ENCODE results near the gene CCDC77. TPM values are rescaled to one million over a fixed set of nuclear protein-coding genes. Genes with fewer than 3 reads are reported as not detected.
A peak's percentile ranks its signal among the peaks of the same experiment; 100 is the strongest.

CCDC77 gene
- polyA plus RNA-seq, 1 experiment = 7.0 TPM

DNA sequence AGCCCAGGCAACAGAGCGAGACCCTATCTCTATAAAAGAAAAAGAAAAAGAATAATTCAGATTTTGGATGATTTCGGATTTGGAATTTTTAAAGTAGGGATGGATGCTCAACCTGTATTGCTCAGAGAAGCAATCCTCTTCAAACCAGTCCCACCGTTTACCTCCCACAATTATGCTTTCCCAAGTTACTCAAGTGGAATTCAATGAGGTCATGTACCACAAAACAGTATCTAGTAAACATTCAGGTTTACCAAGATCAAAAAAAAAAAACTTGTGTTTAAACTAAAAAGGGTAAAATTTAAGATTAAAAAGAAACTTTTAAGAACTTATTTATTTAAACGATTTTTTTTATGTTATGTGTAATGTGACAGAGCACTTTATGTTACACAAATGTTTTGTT is 14.8 kb upstream of the CCDC77 start:
- CTCF ChIA-PET = no interaction called here
- Histone ChIP-seq H3K27me3 (ENCODE audit: control insufficient read depth, insufficient read depth, low read length) (no peaks in the 10 kb centered on the region), H3K36me3 (ENCODE audit: control insufficient read depth, insufficient read depth, low read length) (peaks cover 5% of the 10 kb centered on the region), H3K4me3 (ENCODE audit: low read depth, low read length) (peak overlapping the region; percentile 71)
- TF ChIP-seq, protein P1, sequence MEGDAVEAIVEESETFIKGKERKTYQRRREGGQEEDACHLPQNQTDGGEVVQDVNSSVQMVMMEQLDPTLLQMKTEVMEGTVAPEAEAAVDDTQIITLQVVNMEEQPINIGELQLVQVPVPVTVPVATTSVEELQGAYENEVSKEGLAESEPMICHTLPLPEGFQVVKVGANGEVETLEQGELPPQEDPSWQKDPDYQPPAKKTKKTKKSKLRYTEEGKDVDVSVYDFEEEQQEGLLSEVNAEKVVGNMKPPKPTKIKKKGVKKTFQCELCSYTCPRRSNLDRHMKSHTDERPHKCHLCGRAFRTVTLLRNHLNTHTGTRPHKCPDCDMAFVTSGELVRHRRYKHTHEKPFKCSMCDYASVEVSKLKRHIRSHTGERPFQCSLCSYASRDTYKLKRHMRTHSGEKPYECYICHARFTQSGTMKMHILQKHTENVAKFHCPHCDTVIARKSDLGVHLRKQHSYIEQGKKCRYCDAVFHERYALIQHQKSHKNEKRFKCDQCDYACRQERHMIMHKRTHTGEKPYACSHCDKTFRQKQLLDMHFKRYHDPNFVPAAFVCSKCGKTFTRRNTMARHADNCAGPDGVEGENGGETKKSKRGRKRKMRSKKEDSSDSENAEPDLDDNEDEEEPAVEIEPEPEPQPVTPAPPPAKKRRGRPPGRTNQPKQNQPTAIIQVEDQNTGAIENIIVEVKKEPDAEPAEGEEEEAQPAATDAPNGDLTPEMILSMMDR (IDR thresholded peaks at IDR 0.05; ENCODE audit: insufficient read depth, low read depth, low read length) = no peak
- POLR2A ChIA-PET = no interaction called here
- DNase-seq (ENCODE audit: low read depth) = no peak

DNA sequence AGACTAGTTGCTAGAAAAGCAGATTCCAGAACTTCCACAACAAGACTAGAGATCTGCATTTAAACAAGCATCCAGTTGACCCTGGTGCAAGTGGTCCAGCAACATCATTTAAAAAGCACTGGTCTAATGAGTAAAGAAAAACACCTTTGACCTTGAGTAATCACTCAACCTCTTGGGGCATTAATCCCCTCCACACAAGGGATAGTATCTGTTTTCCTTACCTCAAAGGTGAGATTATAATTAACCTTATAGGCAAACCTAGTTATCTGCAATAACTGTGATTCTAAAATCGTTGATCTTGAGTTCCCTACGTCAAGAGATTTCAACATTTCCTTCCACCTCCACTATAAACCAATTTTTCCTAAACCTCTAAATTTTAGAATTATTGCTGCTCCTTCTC is 13.4 kb upstream of the CCDC77 start:
- ChIA-PET CTCF (interaction anchor here (1.6 kb wide), 1 partner anchor 14 kb away, joined by 5 read pairs; the partner anchor contains the start of gene CCDC77), POLR2A (no interaction called here)
- TF ChIP-seq, protein P1 (IDR thresholded peaks at IDR 0.05; ENCODE audit: insufficient read depth, low read depth, low read length) = no peak
- H3K4me3 ChIP-seq (ENCODE audit: low read depth, low read length) = peak overlapping the region; percentile 71
- peaks cover 4% of the 10 kb centered on the region for H3K36me3 ChIP-seq (ENCODE audit: control insufficient read depth, insufficient read depth, low read length)
- DNase-seq (ENCODE audit: low read depth) = no peak
- no peaks in the 10 kb centered on the region for H3K27me3 ChIP-seq (ENCODE audit: control insufficient read depth, insufficient read depth, low read length)

DNA sequence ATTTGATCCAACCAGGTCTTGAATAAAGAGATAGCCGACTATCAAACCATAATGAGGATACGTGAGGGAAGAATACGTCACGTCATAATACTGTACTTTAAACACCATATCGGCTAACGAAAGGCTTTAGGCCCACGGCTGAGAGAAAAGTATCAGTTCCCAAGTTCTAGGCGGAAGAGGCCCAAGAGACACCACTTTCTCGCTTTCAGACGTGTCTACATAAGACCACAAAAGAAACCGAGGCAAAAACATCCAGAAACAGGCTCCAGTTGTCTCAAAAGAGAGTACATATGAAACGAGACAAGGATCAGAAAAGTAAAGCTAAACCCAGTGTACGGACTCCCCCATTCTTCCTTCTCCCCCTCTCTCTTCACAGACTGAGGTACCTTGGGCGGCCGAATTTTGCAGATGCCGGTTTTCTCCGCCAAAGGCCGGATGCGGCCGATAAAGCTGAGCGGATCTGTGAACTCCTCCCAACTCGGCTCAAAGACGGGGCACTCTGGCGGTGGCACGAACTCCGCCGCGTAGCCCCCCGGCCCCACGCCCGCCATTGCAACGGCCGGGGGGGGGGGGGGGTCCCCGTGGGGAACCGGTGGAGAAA is 12.8 kb upstream of the CCDC77 start:
- ChIA-PET CTCF (interaction anchor here (1.6 kb wide), 1 partner anchor 13 kb away, joined by 5 read pairs; the partner anchor contains the start of gene CCDC77), POLR2A (interaction anchor here (0.6 kb wide), 1 partner anchor 13 kb away, joined by 3 read pairs; the partner anchor contains the start of gene CCDC77)
- Histone ChIP-seq H3K27me3 (ENCODE audit: control insufficient read depth, insufficient read depth, low read length) (no peaks in the 10 kb centered on the region), H3K36me3 (ENCODE audit: control insufficient read depth, insufficient read depth, low read length) (peaks cover 2% of the 10 kb centered on the region; the same call in 1 of the 2 replicates), H3K4me3 (ENCODE audit: low read depth, low read length) (peak overlapping the region; percentile 71)
- TF ChIP-seq, protein P1 (IDR thresholded peaks at IDR 0.05; ENCODE audit: insufficient read depth, low read depth, low read length) = no peak
- no peak for DNase-seq (ENCODE audit: low read depth)

DNA sequence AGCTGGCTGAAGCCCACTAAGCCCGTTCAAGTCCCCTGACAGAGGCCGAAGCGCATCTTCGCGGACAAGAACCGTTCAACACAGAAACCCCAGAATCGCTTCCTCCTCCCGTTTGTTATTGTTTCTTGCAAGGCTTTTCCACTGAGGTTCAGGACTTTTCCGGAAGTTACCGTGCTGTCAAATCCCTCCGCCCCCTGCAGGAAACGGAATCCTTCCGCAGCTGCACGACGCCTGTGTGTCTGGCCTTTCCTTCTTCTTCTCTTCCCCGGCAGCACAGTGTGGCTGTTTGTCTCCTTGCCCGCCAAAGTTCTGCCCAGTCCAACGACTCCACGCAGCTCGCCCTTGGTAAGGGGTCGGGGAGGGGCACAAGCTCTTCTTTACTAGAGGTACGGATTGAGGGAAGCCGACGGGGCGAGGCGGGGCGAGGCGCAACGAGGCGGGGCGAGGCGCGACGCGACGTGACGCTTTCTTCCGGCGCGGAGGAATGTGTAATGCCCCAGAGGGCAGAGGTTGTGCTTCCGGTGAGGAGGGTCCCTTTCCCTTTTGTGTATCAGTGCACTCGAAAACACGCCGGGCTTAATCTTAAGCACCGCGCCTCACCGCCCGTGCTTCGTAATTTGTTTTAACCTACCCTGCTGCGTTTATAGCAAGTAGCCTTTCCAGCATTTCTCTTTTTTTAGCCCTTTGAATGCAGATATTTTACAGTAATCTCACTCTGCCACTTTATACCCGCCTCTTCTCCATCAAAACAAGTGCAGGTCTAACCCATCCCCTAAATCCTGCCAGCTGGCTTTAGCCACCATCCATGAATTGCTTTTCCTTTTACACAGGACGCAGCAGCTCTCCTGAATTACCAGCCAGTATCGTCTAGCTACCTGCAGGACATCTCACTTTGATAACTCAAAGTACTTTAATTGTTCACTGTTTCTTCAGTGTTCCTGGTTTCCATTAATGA is 12.0 kb upstream of the CCDC77 start, which contains the start of gene KDM5A:
Gene KDM5A, minus strand, starts transcription at position 179 of the 955 bp plus-strand sequence. CDS start 229 bp downstream, outside the sequence.
- POLR2A ChIA-PET = interaction anchor here (0.6 kb wide), 1 partner anchor 12 kb away, joined by 3 read pairs; the partner anchor contains the start of gene CCDC77
- CTCF ChIA-PET = interaction anchor here (1.6 kb wide), 1 partner anchor 12 kb away, joined by 5 read pairs; the partner anchor contains the start of gene CCDC77
- no peaks in the 10 kb centered on the region for H3K27me3 ChIP-seq (ENCODE audit: control insufficient read depth, insufficient read depth, low read length)
- peak within 1 kb of the TSS; percentile 71 for H3K4me3 ChIP-seq (ENCODE audit: low read depth, low read length)
- TF ChIP-seq, protein P1 (IDR thresholded peaks at IDR 0.05; ENCODE audit: insufficient read depth, low read depth, low read length) = no peak
- H3K36me3 ChIP-seq (ENCODE audit: control insufficient read depth, insufficient read depth, low read length) = no peaks in the 10 kb centered on the region
- peak; percentile 41 for DNase-seq (ENCODE audit: low read depth)

DNA sequence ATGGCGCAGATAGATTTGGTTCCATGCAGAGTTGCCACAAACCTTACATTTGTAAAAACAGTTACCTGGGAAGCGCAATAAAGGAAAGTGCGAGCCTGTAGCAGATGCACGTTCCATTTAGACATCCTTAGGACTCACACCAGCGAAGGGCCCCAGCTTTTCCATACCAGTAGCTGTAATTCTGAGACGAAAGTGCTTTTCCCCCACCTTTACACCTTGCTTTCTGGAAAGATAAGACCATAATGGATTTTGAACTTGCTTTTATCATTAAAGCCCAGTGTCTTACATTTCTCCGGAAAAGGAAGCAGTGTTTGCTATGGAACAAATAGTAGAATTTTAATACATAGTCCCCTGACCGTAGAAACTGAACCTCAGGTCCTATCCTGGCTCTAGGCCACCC is 616 bp upstream of the CCDC77 start:
- Histone ChIP-seq H3K27me3 (ENCODE audit: control insufficient read depth, insufficient read depth, low read length) (no peaks in the 10 kb centered on the region), H3K4me3 (ENCODE audit: low read depth, low read length) (peak overlapping the region; percentile 75), H3K36me3 (ENCODE audit: control insufficient read depth, insufficient read depth, low read length) (no peaks in the 10 kb centered on the region)
- TF ChIP-seq, protein P1 (IDR thresholded peaks at IDR 0.05; ENCODE audit: insufficient read depth, low read depth, low read length) = no peak
- POLR2A ChIA-PET = no interaction called here
- no peak for DNase-seq (ENCODE audit: low read depth)
- CTCF ChIA-PET = interaction anchor here (1.1 to 1.8 kb wide), 3 partner anchors 8 to 12 kb away, joined by 4 to 5 read pairs (median 5); partner anchors contain the start of gene KDM5A
